Measurements from ENCODE around the gene ARAF. TPM values are rescaled to one million over a fixed set of nuclear protein-coding genes. Genes with fewer than 3 reads are reported as not detected.

Gene ARAF
- total RNA-seq, 1 experiment from 2014 or later = 31.1 TPM

- CTCF ChIA-PET = no interaction called here
- H3F3A ChIP-seq (ENCODE audit: insufficient read depth, low read depth) = no peaks in the 10 kb centered on the region
- BruUV-seq (replicated peaks) = no TSS peak
Observed at GRCh38 chrX:47593522-47593921, 32.5 kb downstream of the ARAF start.

GRCh38 chrX:47595716-47596251, 34.8 kb downstream of the ARAF start:
- H3K4me2 ChIP-seq = no peak overlapping the region
- DNase-seq = no peak
- BruUV-seq (replicated peaks) = no TSS peak

More at GRCh38 chrX:47593522-47593921, 32.5 kb downstream of the ARAF start:
- no peaks in the 10 kb centered on the region for H3K4me1 ChIP-seq (replicated peaks; ENCODE audit: insufficient read depth)
- TF ChIP-seq EZH2 (IDR thresholded peaks at IDR 0.05; ENCODE audit: low read depth) = no peak
- no peak for TF ChIP-seq CTCF (conservative IDR thresholded peaks at IDR 0.05)
- no peaks in the 10 kb centered on the region for H3K27me3 ChIP-seq (ENCODE audit: insufficient read depth, low read depth)
- H3K9me2 ChIP-seq (ENCODE audit: insufficient read depth) = no peaks in the 10 kb centered on the region
- no peak overlapping the region for H3K4me2 ChIP-seq
- no peak overlapping the region for H3K4me3 ChIP-seq
- no peaks in the 10 kb centered on the region for H3K9me3 ChIP-seq (ENCODE audit: insufficient read depth, low read depth)
- H4K20me1 ChIP-seq (ENCODE audit: insufficient read depth) = no peaks in the 10 kb centered on the region
- no peak for DNase-seq
- H3K36me3 ChIP-seq (ENCODE audit: low read depth) = no peaks in the 10 kb centered on the region
- no peak overlapping the region for H2AFZ ChIP-seq
- intact Hi-C loops (cut with micrococcal nuclease; ENCODE audit: unreplicated experiment) = no loop called here
- POLR2A ChIA-PET (ENCODE audit: unreplicated experiment) = no interaction called here
- H3K79me2 ChIP-seq (ENCODE audit: low read depth) = no peaks in the 10 kb centered on the region
- H3K27ac ChIP-seq = no peak overlapping the region

DNA sequence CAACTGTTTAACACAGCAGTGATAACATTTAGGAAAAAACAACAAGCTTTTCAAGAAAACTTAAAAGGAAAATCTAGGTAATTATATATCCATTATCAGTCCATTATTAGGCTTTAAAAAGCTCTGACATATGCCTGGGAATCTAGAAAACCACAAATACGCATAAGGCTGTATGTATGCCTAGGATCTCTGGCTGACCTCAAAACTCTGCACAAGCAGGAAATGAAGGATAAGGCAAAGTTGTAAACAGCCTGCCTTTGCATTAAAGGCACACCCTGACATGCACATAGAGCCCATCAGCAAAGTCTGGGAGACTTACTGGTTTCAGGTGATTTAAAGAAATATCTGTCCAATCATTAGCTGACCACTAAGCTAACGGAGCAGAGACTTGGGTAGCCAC, 35.3 kb downstream of the ARAF start:
- H3K36me3 ChIP-seq (ENCODE audit: low read depth) = no peaks in the 10 kb centered on the region
- no peaks in the 10 kb centered on the region for H4K20me1 ChIP-seq (ENCODE audit: insufficient read depth)
- H3K27me3 ChIP-seq (ENCODE audit: insufficient read depth, low read depth) = no peaks in the 10 kb centered on the region
- intact Hi-C loops (cut with micrococcal nuclease; ENCODE audit: unreplicated experiment) = no loop called here
- no peaks in the 10 kb centered on the region for H3F3A ChIP-seq (ENCODE audit: insufficient read depth, low read depth)
- BruUV-seq (replicated peaks) = no TSS peak
- no peak overlapping the region for H3K4me2 ChIP-seq
- no peaks in the 10 kb centered on the region for H3K4me1 ChIP-seq (replicated peaks; ENCODE audit: insufficient read depth)
- no peaks in the 10 kb centered on the region for H3K79me2 ChIP-seq (ENCODE audit: low read depth)
- no peaks in the 10 kb centered on the region for H3K9me2 ChIP-seq (ENCODE audit: insufficient read depth)
- no peaks in the 10 kb centered on the region for H3K9me3 ChIP-seq (ENCODE audit: insufficient read depth, low read depth)
- H2AFZ ChIP-seq = no peak overlapping the region
- no peak for TF ChIP-seq EZH2 (IDR thresholded peaks at IDR 0.05; ENCODE audit: low read depth)
- no peak for TF ChIP-seq CTCF (conservative IDR thresholded peaks at IDR 0.05)
- DNase-seq = no peak
- ChIA-PET CTCF (no interaction called here), POLR2A (ENCODE audit: unreplicated experiment) (no interaction called here)
- H3K4me3 ChIP-seq = no peak overlapping the region
- H3K27ac ChIP-seq = no peak overlapping the region

More at GRCh38 chrX:47595716-47596251, 34.8 kb downstream of the ARAF start:
- H3K79me2 ChIP-seq (ENCODE audit: low read depth) = no peaks in the 10 kb centered on the region
- intact Hi-C loops (cut with micrococcal nuclease; ENCODE audit: unreplicated experiment) = no loop called here
- ChIA-PET POLR2A (ENCODE audit: unreplicated experiment) (no interaction called here), CTCF (no interaction called here)
- no peaks in the 10 kb centered on the region for H3F3A ChIP-seq (ENCODE audit: insufficient read depth, low read depth)
- no peaks in the 10 kb centered on the region for H3K36me3 ChIP-seq (ENCODE audit: low read depth)
- H2AFZ ChIP-seq = no peak overlapping the region
- H3K9me2 ChIP-seq (ENCODE audit: insufficient read depth) = no peaks in the 10 kb centered on the region
- no peaks in the 10 kb centered on the region for H3K27me3 ChIP-seq (ENCODE audit: insufficient read depth, low read depth)
- no peak overlapping the region for H3K27ac ChIP-seq
- H3K9me3 ChIP-seq (ENCODE audit: insufficient read depth, low read depth) = no peaks in the 10 kb centered on the region
- no peaks in the 10 kb centered on the region for H4K20me1 ChIP-seq (ENCODE audit: insufficient read depth)
- no peaks in the 10 kb centered on the region for H3K4me1 ChIP-seq (replicated peaks; ENCODE audit: insufficient read depth)
- TF ChIP-seq CTCF (conservative IDR thresholded peaks at IDR 0.05) (no peak), EZH2 (IDR thresholded peaks at IDR 0.05; ENCODE audit: low read depth) (no peak)
- H3K4me3 ChIP-seq = no peak overlapping the region
